H1 (cell line): ENCODE results near the gene PRKAG1. TPM values are rescaled to one million over a fixed set of nuclear protein-coding genes. Genes with fewer than 3 reads are reported as not detected.

Experiments
- ATF2 ChIP-seq: IDR thresholded peaks from 2 replicates; pipeline ENCODE4 v1.6.1; 2012; ENCODE audit warnings: low read length, inconsistent platforms
- BACH1 ChIP-seq: IDR thresholded peaks from 2 replicates; pipeline ENCODE4 v1.6.1; 2012; ENCODE audit warnings: low read length, improper control_type of control experiment
- BCL11A ChIP-seq, 2 experiments: IDR thresholded peaks; one replicate each; pipeline ENCODE4 v1.6.1; 2011; ENCODE audit warnings: low read depth in 2 of 2, low read length in 2 of 2, mild to moderate bottlenecking in 2 of 2
- BRCA1 ChIP-seq: IDR thresholded peaks from 2 replicates; pipeline ENCODE4 v1.6.1; 2012; ENCODE audit warnings: low read depth, low read length, improper control_type of control experiment
- CEBPB ChIP-seq: IDR thresholded peaks from 2 replicates; pipeline ENCODE4 v1.6.1; 2012; ENCODE audit warnings: low read depth, low read length
- CHD1 ChIP-seq: IDR thresholded peaks from 2 replicates; pipeline ENCODE4 v1.6.1; 2012; ENCODE audit warnings: low read depth, low read length, improper control_type of control experiment
- CHD2 ChIP-seq: IDR thresholded peaks from 2 replicates; pipeline ENCODE4 v1.6.1; 2012; ENCODE audit warnings: low read length, improper control_type of control experiment
- CREB1 ChIP-seq: IDR thresholded peaks from 2 replicates; pipeline ENCODE4 v1.6.1; 2012; ENCODE audit warnings: inconsistent platforms
- CTBP2 ChIP-seq: IDR thresholded peaks from 2 replicates; pipeline ENCODE4 v1.7.0; 2011; ENCODE audit warnings: borderline replicate concordance, mild to moderate bottlenecking, moderate library complexity, mixed read lengths, low read length; ENCODE audit not compliant: insufficient read depth, insufficient read length
- E2F6 ChIP-seq: IDR thresholded peaks from 2 replicates; pipeline ENCODE4 v1.6.1; 2012; ENCODE audit warnings: inconsistent platforms
- EZH2 ChIP-seq: fragments of 200-600 bp; sonication (generic); IDR thresholded peaks from 2 replicates; pipeline ENCODE4 v1.7.1; 2012; ENCODE audit warnings: low read depth, mild to moderate bottlenecking, moderate library complexity, low read length, inconsistent platforms; ENCODE audit not compliant: severe bottlenecking
- HDAC6 ChIP-seq: IDR thresholded peaks from one replicate; pipeline ENCODE4 v1.7.1; 2012; ENCODE audit warnings: low read depth, mild to moderate bottlenecking, inconsistent platforms, low read length, moderate library complexity
- JUN ChIP-seq: IDR thresholded peaks from 2 replicates; pipeline ENCODE4 v1.6.1; 2011; ENCODE audit warnings: low read depth, mild to moderate bottlenecking, improper control_type of control experiment, low read length
- JUND ChIP-seq: IDR thresholded peaks from 2 replicates; pipeline ENCODE4 v1.6.1; 2011; ENCODE audit warnings: mild to moderate bottlenecking, improper control_type of control experiment, low read length
- KDM5A ChIP-seq: fragments of 200-600 bp; IDR thresholded peaks from 2 replicates; pipeline ENCODE4 v1.7.1; 2012; ENCODE audit warnings: mild to moderate bottlenecking, low read length, inconsistent platforms, mixed read lengths
- NANOG ChIP-seq: IDR thresholded peaks from 2 replicates; pipeline ENCODE4 v1.6.1; 2011; ENCODE audit warnings: low read length, low read depth, mild to moderate bottlenecking, inconsistent platforms; ENCODE audit not compliant: insufficient read depth, poor library complexity, severe bottlenecking
- RFX5 ChIP-seq: IDR thresholded peaks from 2 replicates; pipeline ENCODE4 v1.6.1; 2011; ENCODE audit warnings: low read depth, low read length, improper control_type of control experiment, borderline replicate concordance
- RNF2 ChIP-seq: fragments of 200-900, 300-1000 bp; sonication (generic); IDR thresholded peaks from 2 replicates; pipeline ENCODE4 v1.7.1; 2016; ENCODE audit warnings: borderline replicate concordance, low read depth, mild to moderate bottlenecking, antibody characterized with exemption, low read length; ENCODE audit not compliant: poor library complexity, severe bottlenecking; ENCODE audit errors: missing control alignments
- SP2 ChIP-seq: IDR thresholded peaks from 2 replicates; pipeline ENCODE4 v1.6.1; 2012; ENCODE audit warnings: mild to moderate bottlenecking, low read length, inconsistent platforms
- SUZ12 ChIP-seq: fragments of 200-600 bp; sonication (generic); IDR thresholded peaks from 2 replicates; pipeline ENCODE4 v1.6.1; 2012; ENCODE audit warnings: mild to moderate bottlenecking, inconsistent platforms, low read length, moderate library complexity, mixed read lengths
- TEAD4 ChIP-seq: IDR thresholded peaks from 2 replicates; pipeline ENCODE4 v1.6.1; 2012; ENCODE audit warnings: low read depth, low read length, inconsistent platforms, mixed read lengths
- YY1 ChIP-seq: IDR thresholded peaks from 2 replicates; pipeline ENCODE4 v1.6.1; 2011; ENCODE audit warnings: low read depth, mild to moderate bottlenecking, low read length
- polyA plus RNA-seq, 7 experiments: library from polyadenylated mRNA; depleted of rRNA in 3 of 7; stranded (reverse) in 5 of 7; unstranded in 2 of 7; fragments of >200 nt in 5 of 7; fragments of 200-250 nt in 2 of 7; gene quantifications; 1 replicate in 5 of 7; 2 replicates in 1 of 7; 4 replicates in 1 of 7; pipeline versions ENCODE4 v1.2.1 to v1.2.3, GENCODE V29; 2011 to 2013; ENCODE audit warnings: missing spikeins in 2 of 7, mixed read lengths in 2 of 7
- total RNA-seq: library from RNA; stranded (reverse); fragmentation: NEBNext Ultra II Directional; extraction: Animal tissue kit (Norgen Biotek cat#: 25700); gene quantifications from 2 replicates; pipeline ENCODE4 v1.2.1, GENCODE V29; 2021

The PRKAG1 gene
- total and polyA plus RNA-seq, 2 of the 8 experiments (the other 6 are each of a cell fraction or from before 2014, with no cell fraction given): 38.6 to 57.5 TPM

- TF ChIP-seq E2F6 (peak; percentile 67), CTBP2 (peak; percentile 10), SUZ12 (peak; percentile 97), CREB1 (no peak), HDAC6 (no peak), RFX5 (no peak), JUND (no peak), BACH1 (peak; percentile 28; the same call in 1 of the 2 replicates), ATF2 (no peak), NANOG (no peak), TEAD4 (no peak), JUN (no peak), RNF2 (peak; percentile 71), YY1 (no peak), BRCA1 (no peak), BCL11A (IDR thresholded peaks at IDR 0.05; ENCODE audit: low read depth in 2 of 2, low read length in 2 of 2) (no peak), CHD1 (no peak), SP2 (no peak), KDM5A (no peak), CHD2 (no peak), CEBPB (no peak), EZH2 (peak; percentile 92)
Measured at GRCh38 chr12:48980953-48981756, 37.4 kb downstream of the PRKAG1 start (continued).
